GM18858 (cell line): Measurements from ENCODE around the gene FUT1.
A peak's percentile ranks its signal among the peaks of the same experiment; 100 is the strongest.

Source experiments
- ATAC-seq: cut with Tn5 transposase; IDR thresholded peaks from one replicate; pipeline ENCODE4 v1.9.1; 2021; ENCODE audit not compliant: unreplicated experiment

The FUT1 gene

GRCh38 chr19:48741129-48741999 lies 11.1 kb downstream of the FUT1 start:
- ATAC-seq: no peak

- no peak for ATAC-seq
These were observed 12.1 kb downstream of the FUT1 start, which contains the start of gene RASIP1 for GRCh38 chr19:48740164-48740972. Gene RASIP1, minus strand, starts transcription at chr19:48740610. Its CDS starts 328 bp downstream, at chr19:48740282.

- no peak for ATAC-seq
These were observed 12.9 kb downstream of the FUT1 start for GRCh38 chr19:48739404-48740163.

GRCh38 chr19:48738557-48739403 lies 13.7 kb downstream of the FUT1 start:
- no peak for ATAC-seq

- ATAC-seq: no peak
These were observed 15.0 kb downstream of the FUT1 start for GRCh38 chr19:48737360-48737998.

GRCh38 chr19:48735031-48735615 lies 17.3 kb downstream of the FUT1 start:
- no peak for ATAC-seq

- ATAC-seq: no peak
These were observed 17.8 kb downstream of the FUT1 start for GRCh38 chr19:48734625-48735024.

GRCh38 chr19:48731452-48731851 lies 21.0 kb downstream of the FUT1 start:
- ATAC-seq: no peak

- no peak for ATAC-seq
These were observed 23.4 kb downstream of the FUT1 start for GRCh38 chr19:48728911-48729664.

- ATAC-seq: no peak
These were observed 25.9 kb downstream of the FUT1 start for GRCh38 chr19:48726556-48726955.

GRCh38 chr19:48724796-48725753 lies 27.4 kb downstream of the FUT1 start:
- ATAC-seq: no peak

GRCh38 chr19:48722196-48722708 lies 30.2 kb downstream of the FUT1 start:
- no peak for ATAC-seq

- ATAC-seq: peak; percentile 59
These were observed 31.7 kb downstream of the FUT1 start for GRCh38 chr19:48720613-48721296.

- no peak for ATAC-seq
These were observed 32.2 kb downstream of the FUT1 start for GRCh38 chr19:48720251-48720612.

- no peak for ATAC-seq
These were observed 32.9 kb downstream of the FUT1 start, which contains the start of gene MAMSTR for GRCh38 chr19:48719263-48720171. Gene MAMSTR, minus strand, starts transcription at chr19:48719725. Its CDS starts 694 bp downstream, at chr19:48719031.
